GM18502 (cell line): ENCODE data around the gene NCK1.

ENCODE experiments used
- ATAC-seq: cut with Tn5 transposase; IDR thresholded peaks from one replicate; pipeline ENCODE4 v1.9.1; 2021; ENCODE audit warnings: mild to moderate bottlenecking; ENCODE audit not compliant: unreplicated experiment, poor library complexity

The NCK1 gene

DNA sequence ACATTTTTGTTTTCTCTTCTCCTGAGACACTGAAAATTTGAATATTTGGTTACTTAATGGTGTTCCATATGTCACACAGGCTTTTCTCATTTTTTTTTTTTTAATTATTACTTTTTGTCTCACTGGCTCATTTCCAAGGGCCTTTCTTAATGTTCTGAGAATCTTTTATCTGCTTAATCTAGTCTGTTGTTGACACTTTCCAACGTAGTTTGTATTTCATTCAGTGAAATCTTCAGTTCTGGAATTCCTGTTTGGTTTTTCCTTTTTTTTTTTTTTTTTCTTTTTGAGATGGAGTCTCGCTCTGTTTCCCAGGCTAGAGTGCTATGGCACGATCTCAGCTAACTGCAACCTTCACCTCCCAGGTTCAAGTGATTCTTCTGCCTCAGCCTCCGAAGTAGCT lies 42.7 kb downstream of the NCK1 start:
- no peak for ATAC-seq

DNA sequence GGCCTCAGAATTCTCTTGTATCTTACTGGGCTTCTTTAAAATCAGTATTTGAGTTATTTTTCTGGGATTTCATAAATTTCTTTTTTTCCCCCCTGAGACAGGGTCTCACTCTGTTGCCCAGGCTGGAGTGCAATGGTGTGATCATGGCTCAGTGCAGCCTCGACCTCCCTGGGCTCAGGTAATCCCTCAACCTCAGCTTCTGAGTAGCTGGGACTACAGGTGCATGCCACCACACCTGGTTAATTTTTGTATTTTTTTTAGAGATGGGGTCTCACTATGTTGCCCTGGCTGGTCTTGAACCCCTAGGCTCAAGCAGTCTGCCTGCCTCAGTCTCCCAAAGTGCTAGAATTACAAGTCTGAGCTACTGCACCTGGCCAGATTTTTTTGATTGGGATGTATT lies 43.5 kb downstream of the NCK1 start:
- no peak for ATAC-seq

DNA sequence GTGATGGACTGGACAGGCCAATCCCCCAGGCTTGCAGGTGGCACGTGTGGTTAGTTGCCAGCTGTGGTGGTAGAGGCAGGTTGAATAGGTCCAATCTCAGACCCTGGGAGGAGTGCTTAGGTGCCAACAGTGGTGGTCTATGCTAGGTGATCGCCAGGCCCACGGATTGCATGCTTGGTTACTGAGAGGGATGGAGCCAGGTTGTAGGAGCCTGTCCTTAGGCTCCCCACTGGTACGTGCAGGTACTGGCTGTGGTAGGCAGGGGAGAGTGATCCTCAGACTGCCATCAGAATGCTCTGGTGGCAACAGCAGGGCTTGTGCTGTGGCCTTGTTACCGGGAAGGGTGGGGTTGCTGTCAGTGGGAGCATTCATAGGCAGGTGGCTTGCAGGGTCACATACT lies 44.7 kb downstream of the NCK1 start:
- ATAC-seq: no peak

DNA sequence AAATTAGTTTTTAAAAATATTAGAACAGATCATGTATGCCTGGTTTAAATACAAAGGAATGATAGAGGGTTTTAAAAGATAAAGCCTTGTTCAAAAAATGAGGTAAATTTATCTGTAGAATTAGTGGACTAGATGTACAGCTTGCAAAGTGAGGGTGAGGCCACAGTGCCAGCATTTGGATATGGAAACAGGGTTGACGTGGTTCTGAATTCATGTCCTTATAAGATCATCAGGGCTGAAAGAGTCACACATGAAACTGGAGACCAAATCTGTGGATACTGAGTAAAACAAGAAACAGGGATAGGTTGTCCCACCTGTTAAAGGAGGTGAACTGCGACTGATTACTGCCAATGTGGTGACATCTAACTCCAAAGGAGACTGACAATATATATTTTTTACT lies 46.3 kb downstream of the NCK1 start:
- ATAC-seq: no peak

DNA sequence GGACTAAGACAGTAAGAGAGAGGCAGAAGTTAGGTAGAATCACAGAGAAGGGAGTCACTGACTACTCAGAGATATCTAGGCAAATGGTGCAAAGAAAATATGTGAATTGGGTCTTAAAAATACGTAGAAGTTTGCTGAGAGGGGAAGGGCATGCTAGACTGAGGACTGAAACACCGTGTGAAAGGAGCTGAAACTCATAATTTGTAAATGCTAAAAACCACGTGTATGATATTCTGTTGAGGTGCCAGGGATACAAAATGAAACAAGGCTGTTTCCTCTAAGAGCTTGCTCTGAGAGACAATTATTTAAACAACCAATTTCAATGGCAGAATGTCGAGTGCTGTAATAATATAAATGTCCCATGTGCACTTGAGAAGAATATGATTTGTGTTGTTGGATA lies 47.2 kb downstream of the NCK1 start:
- ATAC-seq: peak; percentile 77

DNA sequence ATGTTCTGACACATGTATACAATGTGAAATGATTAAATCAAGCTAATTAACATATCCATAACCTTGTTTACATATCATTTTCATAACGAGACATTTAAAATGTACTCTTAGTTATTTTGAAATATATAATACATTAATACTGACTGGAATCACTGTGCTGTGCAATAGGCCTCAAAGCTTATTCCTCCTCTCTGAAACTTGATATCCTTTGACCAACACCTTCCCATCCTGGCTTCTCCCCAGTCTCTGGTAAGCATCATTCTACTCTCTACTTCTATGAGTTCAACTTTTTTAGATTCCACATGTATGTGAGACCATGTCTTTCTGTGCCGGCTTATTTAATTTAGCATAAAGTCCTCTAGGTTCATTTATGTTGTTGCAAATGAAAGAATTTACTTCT lies 48.7 kb downstream of the NCK1 start:
- ATAC-seq: no peak

DNA sequence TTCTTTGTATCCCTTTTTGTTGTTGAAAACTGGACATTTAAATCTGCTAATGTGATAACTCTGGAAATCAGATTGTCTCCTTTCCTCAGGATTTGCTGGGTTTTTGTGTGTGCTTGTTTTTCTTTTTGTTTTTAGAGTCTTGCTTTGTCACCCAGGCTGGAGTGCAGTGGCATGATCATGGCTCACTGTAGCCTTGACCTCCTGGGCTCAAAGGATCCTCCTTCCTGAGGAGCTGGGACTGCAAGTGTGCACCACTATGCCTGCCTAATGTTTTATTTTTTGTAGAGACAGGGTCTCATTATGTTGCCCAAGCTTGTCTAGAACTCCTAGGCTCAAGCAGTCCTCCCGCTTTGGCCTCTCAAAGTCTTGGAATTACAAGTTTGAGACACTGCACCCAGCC lies 51.2 kb downstream of the NCK1 start:
- no peak for ATAC-seq

DNA sequence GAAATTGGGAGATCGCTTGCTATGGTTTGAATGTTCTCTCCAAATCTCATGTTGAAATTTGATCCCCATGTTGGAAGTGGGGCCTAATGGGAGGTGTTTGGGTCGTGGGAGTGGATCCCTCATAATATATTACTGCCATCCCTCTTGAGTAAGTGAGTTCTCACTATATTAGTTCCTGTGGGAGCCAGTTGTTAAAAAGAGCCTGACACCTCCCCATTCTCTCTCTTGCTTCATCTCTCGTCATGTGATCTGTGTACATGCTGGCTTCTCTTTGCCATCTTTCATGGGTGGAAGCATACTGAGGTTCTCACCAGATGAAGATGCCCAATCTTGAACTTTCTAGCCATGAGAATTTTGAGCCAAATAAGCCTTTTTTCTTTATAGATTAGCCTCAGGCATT lies 52.7 kb downstream of the NCK1 start:
- no peak for ATAC-seq

DNA sequence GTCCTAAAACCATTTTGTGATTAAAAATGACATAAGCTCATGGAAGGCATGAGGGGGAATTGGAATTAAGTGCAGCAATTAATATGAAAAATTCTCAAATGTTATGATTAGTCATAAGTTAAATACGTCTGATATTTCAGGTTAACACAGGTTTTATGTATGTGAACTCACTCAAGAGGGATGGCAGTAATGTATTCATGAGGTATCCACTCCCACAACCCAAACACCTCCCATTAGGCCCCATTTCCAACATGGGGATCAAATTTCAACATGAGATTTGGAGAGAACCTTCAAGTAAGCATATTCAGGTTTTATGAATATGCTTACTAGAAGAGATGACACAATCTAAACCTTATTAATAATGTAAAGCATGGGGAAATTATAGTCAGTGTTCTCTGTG lies 54.2 kb downstream of the NCK1 start:
- ATAC-seq: no peak

DNA sequence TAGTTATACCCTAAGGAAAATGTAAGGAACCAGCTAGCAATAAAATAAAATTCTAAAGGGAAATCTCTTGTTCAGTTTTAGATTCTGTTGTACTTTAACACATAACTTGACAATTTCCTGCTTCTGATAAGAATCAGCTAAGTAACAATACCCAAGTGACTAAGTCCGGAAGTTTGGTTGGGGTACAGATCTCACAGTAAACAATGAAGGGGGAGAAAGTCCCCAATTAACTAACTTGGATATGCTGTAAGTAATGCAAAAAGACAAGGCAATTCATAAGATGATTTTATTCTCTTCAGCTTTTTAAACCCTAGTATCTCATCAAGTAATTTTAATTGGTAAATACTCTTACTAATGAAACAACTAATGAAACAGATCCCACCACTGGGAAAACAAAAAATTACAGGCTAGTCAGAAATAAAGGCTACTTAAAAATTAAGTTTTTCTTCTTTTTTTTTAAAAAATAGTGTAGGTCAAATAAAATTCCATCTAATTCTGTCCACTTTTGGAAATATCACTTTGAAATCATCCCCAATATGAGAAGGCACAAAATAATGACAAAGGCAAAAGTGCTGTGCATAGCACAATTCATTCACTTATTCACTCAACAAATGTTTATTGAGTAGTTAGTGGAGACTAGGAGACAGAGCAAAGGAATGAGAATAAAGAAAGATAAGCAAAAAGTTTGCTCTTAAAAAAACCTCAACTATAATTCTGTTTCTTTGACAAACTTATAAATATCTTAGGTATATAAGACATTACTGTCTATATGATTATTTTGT lies 58.0 kb downstream of the NCK1 start:
- peak; percentile 68 for ATAC-seq

DNA sequence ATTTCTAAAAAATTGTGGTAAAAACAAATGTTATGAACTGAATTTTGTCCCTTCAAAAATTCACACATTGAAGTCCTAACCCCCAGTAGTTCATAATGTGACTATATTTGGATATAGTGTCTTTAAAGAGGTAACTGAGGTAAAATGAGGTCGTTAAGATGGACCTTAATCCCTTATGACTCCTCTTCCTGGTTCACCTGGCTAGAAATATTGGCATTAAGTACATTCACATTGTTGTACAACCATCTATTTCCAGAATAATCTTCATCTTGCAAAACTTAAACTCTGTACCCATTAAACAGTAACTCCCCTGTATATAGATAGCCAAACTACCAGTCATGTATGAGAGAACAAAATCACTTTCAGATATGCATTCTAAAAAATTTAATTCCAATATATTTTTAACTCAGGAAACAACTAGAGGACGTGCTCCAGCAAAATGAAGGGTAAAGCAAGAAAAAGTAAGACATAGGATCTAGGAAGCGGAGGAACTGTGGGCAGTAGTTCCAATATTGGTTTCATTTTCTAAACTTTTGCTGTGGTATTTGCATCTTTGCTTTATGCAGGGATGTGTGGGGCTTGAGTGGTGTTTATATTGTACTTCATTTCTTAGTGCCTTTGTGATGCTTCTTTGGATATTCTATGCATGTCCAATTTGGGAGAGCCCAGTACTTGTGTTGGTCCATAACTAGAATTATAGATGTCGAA lies 59.0 kb downstream of the NCK1 start:
- ATAC-seq: no peak

DNA sequence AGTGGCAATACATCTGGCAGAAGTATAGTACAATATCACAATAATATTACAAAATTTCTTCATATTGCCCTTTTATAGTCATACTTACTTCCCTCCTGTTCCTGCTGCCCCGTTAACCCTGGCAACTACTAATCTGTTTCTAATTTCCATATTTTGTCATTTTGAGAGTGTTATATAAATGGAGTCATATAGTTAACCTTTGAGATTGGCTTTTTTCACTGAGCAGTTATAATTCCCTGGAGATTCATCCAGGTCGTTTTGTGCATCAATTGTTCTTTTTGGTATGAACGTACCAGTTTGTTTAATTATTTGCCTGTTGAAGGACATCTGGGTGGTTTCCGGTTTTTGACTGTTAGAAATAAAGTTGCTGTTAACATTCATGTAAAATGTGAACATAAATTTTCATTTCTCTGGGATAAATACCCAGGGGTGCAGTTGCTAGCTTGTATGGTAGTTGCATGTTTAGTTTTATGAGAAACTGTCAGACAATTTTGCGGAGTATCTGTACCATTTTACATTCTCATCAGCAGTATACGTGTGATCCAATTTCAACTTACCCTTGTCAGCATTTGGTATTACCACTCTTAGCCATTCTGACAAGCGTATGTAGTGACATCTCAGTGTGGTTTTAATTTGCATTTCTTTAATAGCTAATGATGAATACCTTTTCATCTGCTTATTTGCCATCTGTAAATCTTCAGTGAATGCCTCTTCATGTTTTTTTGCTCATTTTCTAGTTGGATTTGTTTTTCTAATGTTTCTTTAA lies 63.6 kb downstream of the NCK1 start:
- ATAC-seq: no peak

DNA sequence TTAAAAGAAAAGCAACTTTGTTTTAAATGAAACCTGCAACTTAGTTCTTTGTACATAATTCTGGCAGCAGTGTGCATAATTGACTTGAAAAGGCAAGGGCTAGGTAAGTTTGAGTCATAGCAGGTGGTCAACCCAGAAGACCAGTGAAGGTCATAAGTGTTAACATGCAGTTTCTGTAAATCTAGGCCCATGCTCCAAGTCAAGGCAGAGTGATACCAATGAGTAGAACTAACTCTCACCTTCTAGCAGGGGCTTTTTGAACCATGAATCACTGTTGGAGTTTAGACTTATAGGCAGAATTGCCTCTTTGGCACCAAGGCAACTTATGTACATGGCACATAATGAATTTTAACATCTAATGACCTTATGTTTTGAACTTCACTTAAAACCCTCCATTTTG lies 66.2 kb downstream of the NCK1 start:
- ATAC-seq: no peak

DNA sequence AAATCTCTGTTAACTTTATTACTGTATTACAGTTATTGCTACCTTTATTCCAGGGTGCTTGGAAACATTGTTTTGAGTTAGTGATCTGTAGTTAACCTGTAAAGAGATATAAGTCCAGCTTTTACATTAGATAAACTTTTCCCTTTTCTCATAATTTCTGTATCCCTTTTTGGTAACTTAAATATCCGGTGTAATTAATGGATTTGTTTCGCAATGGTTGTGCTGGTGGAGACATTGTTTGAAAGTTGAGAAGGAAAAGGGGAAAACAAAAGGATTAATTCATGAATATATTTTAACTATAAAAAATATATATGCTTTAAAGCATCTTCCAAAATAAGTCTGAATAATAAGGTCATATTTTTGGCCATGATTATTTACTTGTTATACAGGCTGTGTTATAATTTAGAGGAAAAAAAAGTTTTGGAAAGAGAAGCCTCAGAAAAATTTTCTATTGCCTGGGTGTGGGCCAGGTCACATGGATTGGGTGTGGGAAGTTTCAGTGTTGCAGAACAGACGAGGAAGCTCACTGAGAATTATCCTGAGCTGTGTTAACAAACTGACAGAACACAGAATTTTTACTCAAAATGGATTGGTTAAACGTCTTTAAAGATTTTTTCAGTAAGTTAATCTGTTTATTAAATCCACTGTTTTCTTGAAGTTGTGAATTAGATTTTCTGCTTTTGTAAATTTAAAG lies 68.1 kb downstream of the NCK1 start:
- no peak for ATAC-seq

DNA sequence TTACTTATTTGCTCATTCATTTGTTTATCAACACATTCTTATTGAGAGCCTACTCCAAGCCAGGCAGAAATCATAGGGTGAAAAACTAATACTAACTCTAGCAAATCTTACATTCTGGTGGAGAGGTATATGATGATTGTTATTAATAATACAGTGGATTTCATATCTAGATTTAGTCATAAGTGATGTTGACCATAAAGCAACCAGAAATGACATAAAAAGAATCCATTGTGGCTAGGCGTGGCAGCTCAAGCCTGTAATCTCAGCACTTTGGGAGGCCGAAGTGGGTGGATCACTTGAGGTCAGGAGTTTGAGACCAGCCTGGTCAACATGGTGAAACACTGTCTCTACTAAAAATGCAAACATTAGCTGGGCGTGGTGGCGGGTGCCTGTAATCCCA lies 69.6 kb downstream of the NCK1 start:
- ATAC-seq: no peak

DNA sequence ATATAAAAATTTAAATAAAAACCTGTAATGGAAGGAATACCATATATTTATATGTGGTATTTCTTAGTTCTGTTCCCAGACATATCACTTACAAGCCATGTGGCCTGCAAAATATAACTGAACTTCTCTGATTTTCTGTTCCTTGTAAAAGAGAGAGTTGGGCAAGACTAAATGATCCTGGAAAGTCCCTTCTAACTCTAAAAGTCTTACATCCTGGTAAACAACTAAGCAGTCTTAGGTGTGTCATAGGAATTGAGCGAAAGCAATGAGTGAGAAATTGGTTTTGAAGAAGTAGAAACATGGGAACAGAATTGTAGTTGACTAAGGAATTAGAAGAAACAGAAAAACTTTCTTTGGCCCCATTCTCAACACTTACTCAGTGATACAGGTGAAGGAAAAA lies 70.5 kb downstream of the NCK1 start:
- ATAC-seq: peak; percentile 59

DNA sequence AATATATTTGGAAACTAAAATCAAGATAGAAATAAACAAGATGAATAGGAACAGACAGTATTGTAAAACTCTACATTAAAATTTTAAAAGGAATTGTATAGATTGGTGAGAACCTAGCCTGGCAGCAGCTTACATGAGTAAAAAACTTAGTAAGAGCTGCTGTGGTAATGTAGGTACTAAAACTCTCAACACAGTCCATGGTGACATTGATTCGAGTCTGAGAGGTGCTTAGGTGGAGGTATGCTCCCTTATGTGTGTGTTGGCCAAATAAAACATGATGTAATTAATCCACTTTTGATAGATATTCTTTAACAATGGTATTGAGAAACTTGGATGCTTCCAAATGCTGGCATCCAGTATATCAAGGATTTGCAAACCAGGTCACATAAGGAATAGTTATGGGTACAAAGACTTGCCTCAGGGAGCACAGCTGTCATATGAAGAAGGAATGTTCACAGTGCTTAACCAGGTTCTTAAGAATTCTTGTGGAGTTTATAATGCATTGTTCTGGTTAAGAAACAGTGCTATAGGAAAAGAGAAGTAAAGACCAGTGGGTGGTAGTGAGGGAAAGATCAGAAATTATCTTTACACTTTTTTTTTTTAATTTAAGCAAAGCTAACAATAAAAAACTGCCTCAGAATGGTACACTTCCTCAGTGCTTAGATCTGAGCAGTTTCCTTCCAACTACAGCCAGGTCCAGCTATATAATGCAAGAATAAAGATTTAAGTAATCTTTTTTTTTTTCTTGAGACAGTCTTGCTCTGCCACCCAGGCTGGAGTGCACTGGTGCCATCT lies 71.2 kb downstream of the NCK1 start:
- ATAC-seq: peak; percentile 35

DNA sequence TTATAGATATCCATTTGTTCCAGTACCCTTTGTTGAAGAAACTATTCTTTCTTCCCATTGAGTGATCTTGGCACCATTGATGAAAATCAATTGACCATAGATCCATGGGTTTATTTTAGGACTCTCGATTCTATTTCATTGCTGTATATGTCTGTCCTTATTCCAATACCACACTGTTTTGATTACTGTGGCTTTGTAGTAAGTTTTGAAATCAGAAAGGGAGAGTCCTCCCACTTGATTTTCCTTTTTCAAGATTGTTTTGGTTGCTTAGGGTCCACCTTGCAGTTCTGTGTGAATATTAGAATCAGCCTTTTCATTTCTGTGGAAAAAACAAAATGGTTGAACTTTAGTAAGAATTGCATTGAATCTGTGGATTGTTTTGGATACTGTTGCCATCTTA lies 75.2 kb downstream of the NCK1 start:
- no peak for ATAC-seq

DNA sequence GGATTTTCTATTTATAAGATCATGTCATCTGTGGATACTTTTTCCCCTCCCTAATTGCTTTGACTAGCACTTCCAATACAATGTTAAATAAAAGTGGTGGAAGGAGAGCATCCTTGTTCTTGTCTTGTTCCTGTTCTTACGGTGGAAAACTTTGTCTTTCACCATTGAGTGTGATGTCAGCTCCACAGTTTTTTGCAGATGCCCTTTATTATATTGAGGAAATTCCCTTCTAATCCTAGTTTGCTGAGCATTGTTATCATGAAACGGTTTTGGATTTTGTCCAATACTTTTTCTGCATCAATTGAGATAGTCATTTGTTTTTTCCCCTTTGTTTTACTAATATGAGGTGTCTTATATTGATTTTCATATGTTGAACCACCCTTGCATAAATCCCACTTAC lies 75.8 kb downstream of the NCK1 start:
- ATAC-seq: no peak

DNA sequence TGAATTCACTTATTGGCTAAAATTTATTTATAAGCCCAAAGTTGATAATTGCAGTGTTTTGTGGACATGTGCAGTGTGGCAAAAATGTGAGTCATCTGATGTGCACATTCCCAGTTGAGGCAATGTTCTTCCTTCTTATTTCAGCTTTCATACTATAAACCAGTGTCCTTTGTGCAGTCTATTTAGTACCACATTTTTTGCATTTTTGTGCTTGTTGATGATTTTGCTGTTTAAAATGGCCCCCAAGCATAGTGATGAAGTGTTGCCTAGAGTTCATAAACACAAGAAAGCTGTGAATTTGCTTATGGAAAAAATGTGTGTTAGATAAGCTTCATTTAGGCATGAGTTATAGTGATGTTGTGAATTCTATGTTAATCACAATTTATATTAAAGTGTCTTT lies 76.3 kb downstream of the NCK1 start:
- ATAC-seq: no peak
